HG02852 (cell line): ENCODE measurements around the gene KLHL6.

Source experiments
- ATAC-seq: cut with Tn5 transposase; IDR thresholded peaks from one replicate; pipeline ENCODE4 v1.9.1; 2021; ENCODE audit warnings: mild to moderate bottlenecking, moderate library complexity; ENCODE audit not compliant: unreplicated experiment

KLHL6 gene, protein sequence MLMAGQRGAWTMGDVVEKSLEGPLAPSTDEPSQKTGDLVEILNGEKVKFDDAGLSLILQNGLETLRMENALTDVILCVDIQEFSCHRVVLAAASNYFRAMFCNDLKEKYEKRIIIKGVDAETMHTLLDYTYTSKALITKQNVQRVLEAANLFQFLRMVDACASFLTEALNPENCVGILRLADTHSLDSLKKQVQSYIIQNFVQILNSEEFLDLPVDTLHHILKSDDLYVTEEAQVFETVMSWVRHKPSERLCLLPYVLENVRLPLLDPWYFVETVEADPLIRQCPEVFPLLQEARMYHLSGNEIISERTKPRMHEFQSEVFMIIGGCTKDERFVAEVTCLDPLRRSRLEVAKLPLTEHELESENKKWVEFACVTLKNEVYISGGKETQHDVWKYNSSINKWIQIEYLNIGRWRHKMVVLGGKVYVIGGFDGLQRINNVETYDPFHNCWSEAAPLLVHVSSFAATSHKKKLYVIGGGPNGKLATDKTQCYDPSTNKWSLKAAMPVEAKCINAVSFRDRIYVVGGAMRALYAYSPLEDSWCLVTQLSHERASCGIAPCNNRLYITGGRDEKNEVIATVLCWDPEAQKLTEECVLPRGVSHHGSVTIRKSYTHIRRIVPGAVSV

DNA sequence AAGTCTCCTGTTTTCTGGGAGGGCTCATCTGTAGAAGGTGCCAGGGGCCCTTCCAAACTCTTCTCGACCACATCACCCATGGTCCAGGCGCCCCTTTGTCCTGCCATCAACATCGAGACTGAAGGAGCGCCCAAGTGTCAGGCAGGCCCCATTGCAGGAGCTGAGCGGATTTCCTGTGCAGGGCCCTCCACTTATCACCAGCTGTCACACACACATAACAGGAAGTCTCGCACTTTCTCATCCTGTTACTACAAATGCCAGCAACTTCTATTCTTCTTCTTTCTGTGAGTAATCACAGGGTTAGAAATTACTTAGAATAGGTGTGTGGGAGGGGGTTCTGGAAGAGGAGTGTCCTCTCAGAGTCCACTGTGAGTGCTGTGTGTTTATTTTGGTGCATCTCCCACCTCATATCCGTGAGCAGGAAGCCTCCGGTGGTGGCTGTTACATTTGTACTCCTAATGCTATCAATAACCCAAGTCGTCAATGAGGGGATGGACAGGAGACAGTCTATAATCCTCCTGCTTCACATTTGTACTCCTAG, at the start of gene KLHL6:
Gene KLHL6, minus strand, starts transcription at position 166 of the 541 bp plus-strand sequence. Its CDS starts 53 bp downstream, at position 113.
- ATAC-seq = peak; percentile 89

- ATAC-seq = no peak
Observed at GRCh38 chr3:183597959-183598358, 42.5 kb upstream of the KLHL6 start.

DNA sequence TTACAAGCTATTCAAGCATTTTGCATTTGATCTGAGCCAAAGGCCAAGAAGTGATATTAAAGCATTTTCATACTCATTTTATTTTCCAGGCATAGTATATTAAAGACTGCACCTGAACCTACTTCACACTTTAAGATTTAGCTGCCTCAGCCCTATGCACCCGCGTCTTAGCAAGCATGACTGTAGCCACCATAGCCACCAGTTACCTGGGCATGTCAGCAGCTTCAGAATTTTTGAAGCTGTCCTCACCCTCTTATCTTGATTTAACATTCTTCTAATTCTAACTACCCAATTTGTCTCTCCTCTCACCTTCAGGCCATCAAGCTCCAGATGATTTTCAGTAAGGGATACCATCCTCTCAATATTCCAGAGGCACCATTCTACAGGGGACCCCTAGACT, 39.1 kb upstream of the KLHL6 start:
- ATAC-seq = no peak

GRCh38 chr3:183592821-183593220, 37.3 kb upstream of the KLHL6 start:
- ATAC-seq = no peak

DNA sequence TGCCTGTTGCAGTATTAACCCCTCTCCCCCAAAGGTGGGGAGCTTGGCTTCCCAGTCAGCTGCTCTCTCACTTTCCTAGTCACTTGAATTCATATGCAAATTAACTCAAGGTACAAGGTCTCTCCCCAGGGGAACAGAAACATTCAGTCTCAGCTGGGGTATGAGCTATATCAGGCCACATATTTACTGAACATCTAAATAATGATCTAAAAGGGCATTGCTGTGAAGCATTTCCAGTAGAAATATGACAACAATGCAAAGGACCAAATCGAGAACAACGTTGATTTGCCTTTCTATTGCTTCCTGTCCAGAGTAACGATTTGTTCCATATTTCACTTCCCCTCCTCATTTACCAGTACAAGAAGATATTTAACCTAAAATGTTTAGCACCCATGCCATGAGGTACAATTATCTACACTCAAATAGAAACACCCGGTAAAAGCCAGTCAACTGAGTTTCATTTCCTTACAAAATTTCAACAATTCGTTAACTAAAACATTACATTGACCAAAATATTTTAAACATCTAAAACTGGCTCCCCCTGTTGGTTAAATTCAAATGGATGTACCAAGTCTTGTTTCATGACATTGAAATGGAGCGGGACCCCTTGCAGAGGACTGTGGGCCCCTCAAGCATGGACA, 36.5 kb upstream of the KLHL6 start:
- peak; percentile 91 for ATAC-seq

GRCh38 chr3:183590442-183590841, 34.9 kb upstream of the KLHL6 start:
- ATAC-seq = no peak

DNA sequence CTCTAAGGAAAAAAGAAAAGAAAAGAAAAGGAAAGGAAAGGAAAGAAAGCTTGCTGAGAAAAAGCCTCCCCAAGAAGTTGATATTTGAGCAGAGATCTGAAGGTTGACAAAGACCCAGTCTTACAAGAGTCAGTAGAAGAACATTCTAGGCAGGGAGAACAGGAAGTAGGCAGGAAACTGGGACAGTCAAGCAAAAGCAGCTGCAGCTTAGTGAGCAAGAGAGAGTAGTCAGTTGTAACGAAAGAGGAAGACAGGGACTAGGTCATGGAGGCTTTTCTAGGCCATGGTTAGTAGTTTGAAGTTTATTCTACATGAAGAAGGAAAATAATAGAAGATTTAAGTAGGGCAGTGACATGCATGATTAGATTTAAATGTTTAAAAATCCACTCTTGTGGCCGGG, 31.8 kb upstream of the KLHL6 start:
- no peak for ATAC-seq

GRCh38 chr3:183586477-183586876, 31.0 kb upstream of the KLHL6 start:
- ATAC-seq = no peak

DNA sequence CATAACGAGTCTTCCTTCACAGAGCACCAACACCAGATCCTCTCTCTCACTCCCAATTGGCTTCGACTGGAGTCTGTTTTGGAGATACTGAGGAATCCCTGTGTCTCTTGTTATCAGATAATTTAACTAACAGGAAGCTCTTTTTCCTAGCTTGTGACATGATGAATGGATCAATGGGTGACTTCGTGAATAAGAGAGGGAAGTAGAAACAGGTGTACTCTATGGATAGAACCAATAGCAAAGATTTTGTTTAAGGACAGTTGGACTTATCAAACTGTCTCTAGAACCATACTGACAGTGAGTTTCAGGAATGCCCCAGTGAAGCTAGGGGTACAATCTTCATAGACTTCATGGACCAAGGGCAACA, 29.4 kb upstream of the KLHL6 start:
- no peak for ATAC-seq

GRCh38 chr3:183584246-183584913, 28.9 kb upstream of the KLHL6 start:
- no peak for ATAC-seq

GRCh38 chr3:183583331-183584245, 28.1 kb upstream of the KLHL6 start:
- no peak for ATAC-seq

- ATAC-seq = no peak
Observed at GRCh38 chr3:183582161-183582560, 26.7 kb upstream of the KLHL6 start.

- ATAC-seq = no peak
Observed at GRCh38 chr3:183581496-183582155, 26.1 kb upstream of the KLHL6 start.

GRCh38 chr3:183579967-183580900, 24.7 kb upstream of the KLHL6 start:
- ATAC-seq = no peak

DNA sequence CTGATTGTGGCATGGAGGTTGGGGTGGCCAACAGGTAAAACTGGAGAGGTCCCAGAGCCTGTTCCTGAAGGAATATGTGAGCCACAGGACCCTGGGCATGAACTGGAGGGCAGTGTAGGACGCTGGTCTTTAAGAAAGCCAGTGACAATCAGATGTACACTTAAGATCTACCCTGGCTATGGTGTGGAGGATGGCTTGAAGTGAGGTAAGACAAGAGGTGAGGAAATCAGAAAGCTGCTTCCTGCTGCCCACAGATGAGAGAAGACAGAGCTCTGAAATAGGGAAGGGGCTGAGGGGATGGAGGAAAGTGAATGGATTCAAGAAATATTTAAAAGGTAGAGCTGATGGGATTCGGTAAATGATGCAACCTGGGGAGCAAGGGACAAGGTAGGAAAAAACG, 22.7 kb upstream of the KLHL6 start:
- no peak for ATAC-seq

- no peak for ATAC-seq
Observed at GRCh38 chr3:183577346-183577745, 21.8 kb upstream of the KLHL6 start.

GRCh38 chr3:183576487-183577107, 21.1 kb upstream of the KLHL6 start:
- no peak for ATAC-seq

DNA sequence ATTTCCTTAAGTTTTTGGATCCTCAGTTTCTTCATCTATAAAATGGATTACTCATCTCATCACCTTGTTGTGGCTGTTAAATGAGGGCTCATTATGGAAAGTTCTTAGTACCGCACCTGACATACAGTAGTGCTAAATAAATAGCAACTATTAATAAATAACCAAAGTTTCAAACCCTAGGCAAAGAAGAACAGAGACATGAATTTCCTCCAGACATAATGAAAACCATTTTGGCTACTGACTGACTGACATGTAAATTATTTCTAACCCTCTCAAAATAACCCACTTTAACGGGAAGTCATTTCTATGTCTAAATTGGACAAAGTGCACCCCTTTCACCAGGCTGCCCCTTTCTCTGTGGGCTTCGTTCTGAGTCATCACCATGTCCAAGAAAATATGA, 17.4 kb upstream of the KLHL6 start:
- no peak for ATAC-seq
